ENCODE data around the gene NMNAT2.

The NMNAT2 gene

DNA sequence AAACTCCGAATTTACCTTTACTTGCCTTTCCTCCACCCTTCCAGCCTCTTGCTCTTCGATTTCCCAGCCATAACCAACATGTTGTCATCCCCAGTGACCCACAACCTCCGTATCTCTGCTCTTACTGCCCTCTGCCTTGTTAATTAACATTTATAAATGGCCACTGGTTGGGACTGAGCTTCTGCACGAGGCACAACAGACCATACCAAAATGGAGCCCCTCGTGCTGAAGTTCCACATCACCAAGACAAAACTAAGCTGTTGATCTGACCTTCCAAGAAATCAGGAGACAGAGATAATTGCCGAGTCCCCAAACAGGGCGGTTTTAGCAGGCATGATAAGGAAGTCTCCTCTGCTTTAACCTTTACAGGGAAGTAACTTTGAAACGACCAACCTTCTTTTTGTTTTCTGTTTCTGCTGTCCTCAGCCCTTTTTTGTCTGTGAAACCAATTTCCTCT is 71.9 kb downstream of the NMNAT2 start:
- ATAC-seq (replicated peaks) (no peak), DNase-seq (no peak)
- Mint-ChIP-seq H3K27me3 (peaks cover 32 to 39% of the 10 kb centered on the region in 2 donors), H3K27ac (no peak overlapping the region), H3K4me3 (no peak overlapping the region), H3K9me3 (no peaks in the 10 kb centered on the region), H3K36me3 (ENCODE audit: insufficient read depth) (peaks cover 3% of the 10 kb centered on the region), H3K4me1 (ENCODE audit: low read depth in 2 of 2) (no peaks in the 10 kb centered on the region)

DNA sequence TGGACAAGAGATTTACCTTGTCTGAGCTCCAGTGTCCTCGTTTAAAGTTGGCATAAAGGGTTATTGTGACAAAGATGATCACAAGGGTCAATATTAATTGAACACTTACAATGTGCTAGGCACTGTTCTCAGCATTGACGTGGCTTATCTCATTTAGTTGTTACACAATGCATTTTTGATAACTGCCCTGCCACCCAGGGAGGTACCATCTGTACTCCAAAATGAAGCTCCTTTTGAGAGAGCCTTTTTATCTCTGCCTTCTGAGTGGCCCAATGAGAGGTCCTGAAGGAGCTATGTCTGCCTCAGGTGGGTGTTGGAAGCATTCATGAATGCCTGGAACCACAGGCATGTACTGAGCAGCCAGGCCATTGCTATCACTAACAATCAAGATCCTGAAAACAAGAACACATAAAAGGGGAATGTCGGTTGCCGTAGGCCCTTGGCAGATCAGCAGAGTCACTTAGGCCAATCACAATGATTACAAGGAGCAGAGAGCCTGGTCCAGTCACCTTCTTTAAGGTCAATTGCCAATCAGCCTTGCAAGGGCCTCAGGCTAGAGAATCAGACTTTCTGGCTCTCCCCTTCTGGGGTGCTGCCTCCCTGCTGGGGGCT is 78.5 kb downstream of the NMNAT2 start:
- H3K27me3 Mint-ChIP-seq: peaks cover 11% of the 10 kb centered on the region in 2 donors
- ATAC-seq (replicated peaks) (no peak), DNase-seq (no peak)
- H3K36me3 Mint-ChIP-seq (ENCODE audit: insufficient read depth): no peaks in the 10 kb centered on the region
- H3K9me3 Mint-ChIP-seq: no peaks in the 10 kb centered on the region
- H3K4me3 Mint-ChIP-seq: no peak overlapping the region
- H3K27ac Mint-ChIP-seq: no peak overlapping the region
- H3K4me1 Mint-ChIP-seq (ENCODE audit: low read depth in 2 of 2): no peaks in the 10 kb centered on the region

DNA sequence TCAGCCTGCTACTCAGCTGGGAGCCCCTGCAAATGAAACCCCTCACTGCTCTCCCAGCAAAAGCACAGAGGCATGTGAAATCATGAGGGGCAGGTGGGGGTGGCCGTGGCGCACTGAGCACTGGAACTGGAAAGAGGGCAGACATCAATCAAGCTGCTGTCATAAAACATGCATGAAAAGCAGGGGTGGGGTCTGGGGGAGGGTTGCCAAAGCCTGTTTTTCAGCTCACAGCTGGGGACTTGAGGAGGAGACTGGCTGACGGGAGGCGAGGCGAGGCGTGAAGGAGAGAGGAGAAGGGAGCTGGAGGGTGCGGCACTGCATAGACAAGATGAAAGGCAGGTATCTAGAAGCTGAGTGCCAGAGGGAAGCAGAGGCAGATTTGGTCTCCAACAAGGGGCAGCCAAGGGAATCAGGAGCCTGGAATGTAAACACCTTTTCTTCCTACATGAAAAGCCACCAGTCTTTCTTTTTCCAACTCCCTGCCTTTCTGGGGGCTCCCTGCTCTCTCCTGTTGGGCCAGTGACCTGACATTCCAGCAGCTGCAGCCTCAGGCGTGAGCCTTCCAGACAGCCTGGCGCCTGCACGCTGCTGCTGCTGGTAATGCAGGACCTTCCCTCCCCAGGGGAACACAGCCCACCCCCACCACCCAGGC is 87.0 kb downstream of the NMNAT2 start:
- Mint-ChIP-seq H3K27me3 (peaks cover 41 to 77% of the 10 kb centered on the region in 2 donors), H3K4me3 (no peak overlapping the region), H3K9me3 (no peaks in the 10 kb centered on the region), H3K4me1 (ENCODE audit: low read depth in 2 of 2) (no peaks in the 10 kb centered on the region), H3K36me3 (ENCODE audit: insufficient read depth) (no peaks in the 10 kb centered on the region), H3K27ac (no peak overlapping the region)
- DNase-seq: no peak
- no peak for ATAC-seq (replicated peaks)

DNA sequence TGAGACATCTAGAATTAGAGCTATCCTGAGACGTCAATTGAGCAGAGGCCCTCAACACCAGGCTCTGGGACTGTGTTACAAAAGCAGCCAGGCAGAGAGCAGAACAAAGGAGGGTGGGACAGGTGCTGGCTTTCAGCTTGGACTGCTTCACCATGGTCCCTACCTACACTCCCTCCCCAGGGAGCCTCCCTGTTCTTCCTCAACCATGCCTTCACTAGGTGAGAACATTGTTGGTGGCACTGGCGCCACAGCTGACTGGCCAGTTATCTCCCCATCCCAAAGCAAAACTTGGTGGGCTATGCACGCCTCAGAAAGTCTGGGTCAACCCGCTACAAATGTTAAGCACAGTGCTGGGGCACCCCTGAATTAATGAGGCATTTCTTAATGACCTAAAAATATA is 87.8 kb downstream of the NMNAT2 start:
- ATAC-seq (replicated peaks) (no peak), DNase-seq (no peak)
- Mint-ChIP-seq H3K4me3 (no peak overlapping the region), H3K27me3 (peaks cover 39 to 72% of the 10 kb centered on the region in 2 donors), H3K9me3 (no peaks in the 10 kb centered on the region), H3K27ac (no peak overlapping the region), H3K4me1 (ENCODE audit: low read depth in 2 of 2) (no peaks in the 10 kb centered on the region), H3K36me3 (ENCODE audit: insufficient read depth) (no peaks in the 10 kb centered on the region)

DNA sequence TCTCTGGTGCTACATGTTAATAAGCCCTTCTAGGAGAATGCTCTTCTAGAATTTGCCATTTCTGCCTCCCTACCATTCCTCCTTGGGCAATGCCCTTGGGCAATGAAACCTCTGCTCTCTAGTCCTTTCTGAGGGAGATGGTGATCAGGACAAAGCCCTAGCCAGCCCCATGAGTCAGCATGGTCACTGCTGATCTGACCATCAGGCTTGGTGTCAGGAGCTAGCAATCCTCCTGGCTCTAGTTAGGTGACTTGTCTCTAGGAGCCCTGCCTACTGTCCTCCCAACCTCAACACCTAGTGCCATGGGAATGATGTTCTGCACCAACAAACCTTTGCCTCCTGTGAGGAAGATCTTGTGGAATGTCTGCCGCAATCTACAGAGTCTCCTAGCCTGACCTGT is 89.8 kb downstream of the NMNAT2 start:
- Mint-ChIP-seq H3K9me3 (no peaks in the 10 kb centered on the region), H3K4me3 (no peak overlapping the region), H3K27me3 (peaks cover 33 to 63% of the 10 kb centered on the region in 2 donors), H3K36me3 (ENCODE audit: insufficient read depth) (no peaks in the 10 kb centered on the region), H3K27ac (no peak overlapping the region), H3K4me1 (ENCODE audit: low read depth in 2 of 2) (no peaks in the 10 kb centered on the region)
- DNase-seq: no peak
- no peak for ATAC-seq (replicated peaks)

DNA sequence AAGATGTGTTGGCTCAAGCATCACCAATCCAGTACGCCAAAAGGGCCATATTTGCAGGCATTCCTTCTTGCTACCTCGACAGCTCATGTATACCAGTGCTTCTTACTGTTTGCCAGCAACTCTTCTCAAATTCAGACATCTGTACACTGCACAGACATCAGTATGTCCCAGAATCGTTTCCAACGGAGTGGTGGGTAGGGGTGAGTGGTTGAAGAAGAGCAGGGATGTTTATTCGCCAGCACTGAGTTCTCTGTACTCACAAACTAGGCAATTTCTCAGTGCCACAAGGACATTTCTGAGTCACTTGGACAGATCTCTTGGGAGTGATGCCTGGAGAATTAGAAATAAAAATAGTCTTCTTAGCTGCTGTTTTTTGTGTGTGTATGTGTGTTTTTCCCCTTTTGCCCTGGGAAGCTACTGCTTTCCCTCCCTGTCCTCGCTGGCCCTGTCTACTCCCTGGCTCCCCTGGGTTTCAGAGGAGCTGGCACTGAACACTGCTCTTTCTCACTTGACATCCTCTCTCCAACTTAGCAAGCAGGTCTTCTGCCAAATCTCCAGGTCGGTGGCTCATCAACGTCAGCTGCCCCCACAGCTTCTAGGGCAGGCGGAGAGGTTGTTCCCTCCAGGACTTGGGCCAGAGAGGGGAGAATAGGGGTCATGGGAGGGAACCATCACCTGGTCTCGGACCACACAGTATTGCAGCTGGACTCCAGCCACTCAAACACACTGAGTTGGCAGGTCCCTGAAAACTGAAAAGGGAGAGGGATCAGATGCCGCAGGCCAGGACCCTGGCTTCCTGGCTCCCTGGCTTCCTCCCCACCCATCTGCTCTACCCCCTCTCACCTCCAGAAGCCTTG is 90.5 kb downstream of the NMNAT2 start:
- Mint-ChIP-seq H3K9me3 (no peaks in the 10 kb centered on the region), H3K4me3 (no peak overlapping the region), H3K27ac (no peak overlapping the region), H3K4me1 (ENCODE audit: low read depth in 2 of 2) (peaks cover 0 to 2% of the 10 kb centered on the region in 2 donors), H3K36me3 (ENCODE audit: insufficient read depth) (no peaks in the 10 kb centered on the region), H3K27me3 (peaks cover 35 to 63% of the 10 kb centered on the region in 2 donors)
- ATAC-seq (replicated peaks) (no peak), DNase-seq (no peak)

DNA sequence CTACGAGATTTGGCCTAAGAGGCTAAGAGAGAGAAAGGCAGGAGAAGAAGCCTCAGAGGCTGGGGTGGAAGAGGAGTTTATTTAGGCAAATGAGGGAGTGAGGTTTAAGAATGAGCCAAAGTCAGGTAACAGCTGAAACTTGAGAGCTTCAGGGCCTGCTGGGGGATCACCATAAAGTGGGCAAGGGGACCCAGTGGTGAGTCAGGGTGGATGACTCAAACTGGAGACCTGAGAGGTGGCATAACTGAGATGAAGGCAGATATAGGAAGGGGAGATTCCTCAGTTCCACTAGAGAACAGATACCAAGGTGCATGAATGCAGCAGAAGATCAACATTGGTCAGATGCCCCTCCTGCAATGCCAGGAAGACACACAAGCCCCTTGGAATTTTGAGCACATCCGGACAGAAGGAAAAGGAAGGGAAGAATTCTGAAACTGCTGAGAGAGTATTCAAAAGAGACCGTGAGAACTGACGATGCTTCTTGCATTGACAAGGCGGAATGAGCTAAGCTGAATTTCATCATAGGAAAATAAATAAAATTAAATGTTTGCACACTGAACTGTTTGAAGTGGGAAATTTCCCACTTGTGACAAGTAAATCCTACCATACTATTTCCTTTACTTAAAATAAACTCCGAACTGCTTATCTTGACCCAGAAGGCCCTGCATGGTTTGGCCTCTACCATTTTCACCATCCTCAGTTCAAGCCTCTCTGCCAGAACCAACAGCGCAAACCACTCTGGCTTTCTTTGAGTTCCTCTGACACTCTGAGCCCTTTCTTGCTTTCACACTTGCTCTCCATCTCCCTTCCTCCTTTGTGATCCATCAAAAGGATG is 94.1 kb downstream of the NMNAT2 start:
- Mint-ChIP-seq H3K4me3 (no peak overlapping the region), H3K4me1 (ENCODE audit: low read depth in 2 of 2) (peaks cover 0 to 2% of the 10 kb centered on the region in 2 donors), H3K9me3 (no peaks in the 10 kb centered on the region), H3K36me3 (ENCODE audit: insufficient read depth) (no peaks in the 10 kb centered on the region), H3K27me3 (peaks cover 37 to 45% of the 10 kb centered on the region in 2 donors), H3K27ac (no peak overlapping the region)
- ATAC-seq (replicated peaks): no peak
- DNase-seq: no peak

DNA sequence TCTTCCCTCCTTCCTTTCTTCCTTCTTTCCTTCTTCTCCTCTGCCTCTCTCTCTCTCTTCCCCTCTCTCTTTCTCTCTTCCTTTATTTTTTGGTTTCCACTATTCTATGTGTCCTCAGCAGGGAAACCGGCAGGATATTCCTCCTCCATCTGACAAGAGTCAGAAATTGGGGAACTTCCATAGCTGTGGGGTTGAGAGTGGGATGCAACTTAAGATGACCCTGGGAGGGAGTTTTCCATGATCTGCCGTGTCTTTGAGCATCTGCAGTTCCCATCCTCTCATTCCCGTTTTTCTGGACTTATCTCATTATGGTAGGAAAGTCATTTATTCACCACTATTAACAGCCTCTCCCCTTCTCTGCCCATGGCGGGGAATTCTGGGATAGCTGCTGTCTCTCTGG is 98.6 kb downstream of the NMNAT2 start:
- no peaks in the 10 kb centered on the region for H3K36me3 Mint-ChIP-seq (ENCODE audit: insufficient read depth)
- H3K9me3 Mint-ChIP-seq: no peaks in the 10 kb centered on the region
- H3K27ac Mint-ChIP-seq: no peak overlapping the region
- ATAC-seq (replicated peaks): no peak
- DNase-seq: no peak
- peaks cover 0 to 2% of the 10 kb centered on the region in 2 donors for H3K4me1 Mint-ChIP-seq (ENCODE audit: low read depth in 2 of 2)
- H3K4me3 Mint-ChIP-seq: no peak overlapping the region
- H3K27me3 Mint-ChIP-seq: peaks cover 39 to 47% of the 10 kb centered on the region in 2 donors

DNA sequence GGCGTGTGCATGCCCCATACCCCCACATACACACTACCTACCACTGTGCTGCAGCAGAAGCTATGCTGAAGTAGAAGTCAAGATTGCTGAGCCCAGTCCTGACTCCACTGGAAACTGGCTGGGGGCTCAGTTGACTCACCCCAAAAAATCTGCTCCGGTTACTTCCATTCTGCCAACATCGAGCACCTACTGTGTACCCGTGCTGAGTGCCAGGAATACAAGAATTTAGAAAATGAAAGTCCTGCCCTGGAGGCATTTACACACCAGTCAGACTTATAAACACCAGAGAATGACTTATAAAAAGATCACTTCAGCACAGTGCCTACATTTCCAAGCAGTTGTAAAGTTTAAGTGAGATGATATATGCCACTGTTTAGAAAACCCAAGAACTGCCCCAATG is 99.1 kb downstream of the NMNAT2 start:
- H3K27ac Mint-ChIP-seq: no peak overlapping the region
- no peak for DNase-seq
- H3K27me3 Mint-ChIP-seq: peaks cover 45 to 49% of the 10 kb centered on the region in 2 donors
- H3K36me3 Mint-ChIP-seq (ENCODE audit: insufficient read depth): no peaks in the 10 kb centered on the region
- H3K4me1 Mint-ChIP-seq (ENCODE audit: low read depth in 2 of 2): peaks cover 0 to 2% of the 10 kb centered on the region in 2 donors
- ATAC-seq (replicated peaks): no peak
- no peaks in the 10 kb centered on the region for H3K9me3 Mint-ChIP-seq
- no peak overlapping the region for H3K4me3 Mint-ChIP-seq

DNA sequence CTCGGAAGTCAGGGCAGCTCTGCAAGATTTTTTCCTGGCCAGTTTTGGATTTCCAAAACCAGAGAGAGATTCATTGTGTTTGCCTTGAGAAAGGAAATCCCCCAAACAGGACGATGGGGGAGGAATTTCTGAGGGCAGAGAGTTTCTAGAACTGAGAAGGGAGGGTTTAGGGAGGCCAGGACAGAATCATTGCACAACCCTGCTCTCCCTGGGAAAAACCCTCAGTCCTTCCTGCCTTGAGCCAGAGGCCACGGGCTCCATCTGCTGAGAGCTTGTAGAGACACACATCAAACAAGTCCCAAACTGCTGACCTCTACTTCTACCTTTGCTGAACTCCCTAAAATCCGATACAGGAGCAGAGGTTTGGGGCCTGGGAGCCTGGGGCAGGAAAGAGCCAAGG is 99.7 kb downstream of the NMNAT2 start:
- Mint-ChIP-seq H3K36me3 (ENCODE audit: insufficient read depth) (no peaks in the 10 kb centered on the region), H3K9me3 (no peaks in the 10 kb centered on the region), H3K4me1 (ENCODE audit: low read depth in 2 of 2) (peaks cover 0 to 2% of the 10 kb centered on the region in 2 donors), H3K27me3 (peaks cover 46 to 47% of the 10 kb centered on the region in 2 donors), H3K4me3 (no peak overlapping the region), H3K27ac (no peak overlapping the region)
- DNase-seq: no peak
- ATAC-seq (replicated peaks): no peak

DNA sequence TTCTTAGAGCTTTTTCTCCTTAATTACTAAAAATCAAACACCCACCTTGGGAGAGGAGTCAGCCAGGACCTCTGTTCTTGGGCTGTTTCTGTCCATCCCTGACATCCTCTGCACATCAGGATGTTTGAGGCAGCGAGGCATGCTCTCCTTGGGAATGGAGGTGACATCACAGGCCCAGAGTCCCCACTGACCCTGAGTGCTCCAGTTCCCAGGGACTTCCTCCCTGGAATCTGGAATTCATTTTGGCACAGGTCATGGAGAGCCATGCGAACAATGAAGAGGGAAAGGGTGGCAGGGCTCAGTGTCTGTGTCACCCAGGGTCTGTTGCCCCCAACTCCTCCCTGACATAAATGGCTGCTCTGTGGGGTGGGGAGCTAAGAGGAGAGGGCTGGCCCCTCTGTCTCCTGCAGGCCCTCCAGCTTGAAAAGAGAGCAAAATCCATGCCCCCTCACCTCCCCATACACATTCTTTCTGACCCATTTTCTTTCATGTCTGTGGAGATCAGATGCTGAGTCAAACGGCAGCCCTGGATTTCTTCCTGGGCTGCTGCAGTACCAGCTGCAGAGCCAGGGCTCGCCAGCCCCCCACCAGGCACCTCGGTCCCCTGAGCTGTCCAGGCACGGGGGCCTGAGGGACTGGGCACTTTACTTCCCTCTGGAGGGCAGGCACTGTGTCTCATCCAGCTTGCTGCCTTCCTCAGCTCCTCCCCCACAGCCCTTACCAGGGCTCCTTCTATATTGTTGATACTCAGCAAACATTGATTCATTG is 102.0 kb downstream of the NMNAT2 start:
- no peaks in the 10 kb centered on the region for H3K4me1 Mint-ChIP-seq (ENCODE audit: low read depth in 2 of 2)

DNA sequence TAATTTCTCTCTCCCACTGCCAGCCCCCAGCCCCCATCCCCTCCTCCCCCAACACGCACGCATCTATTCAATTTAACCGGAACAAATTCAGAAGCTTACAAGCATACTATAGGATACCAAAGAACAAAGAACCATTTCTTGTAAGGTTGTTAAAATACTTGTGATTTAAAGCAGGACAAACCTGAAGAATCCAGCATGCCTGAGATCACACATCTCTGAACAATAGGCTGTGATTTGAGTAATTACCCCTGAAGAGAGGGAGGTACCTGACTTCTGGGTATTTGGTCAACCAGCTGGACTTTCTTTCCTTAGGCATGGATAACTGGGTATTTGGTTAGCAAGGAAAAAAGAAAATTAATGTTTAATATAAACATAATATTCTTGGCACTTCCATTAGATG is 105.1 kb downstream of the NMNAT2 start:
- H3K4me3 Mint-ChIP-seq: no peak overlapping the region
- peaks cover 21 to 28% of the 10 kb centered on the region in 2 donors for H3K27me3 Mint-ChIP-seq
- ATAC-seq (replicated peaks): no peak
- no peaks in the 10 kb centered on the region for H3K9me3 Mint-ChIP-seq
- no peak overlapping the region for H3K27ac Mint-ChIP-seq
- no peak for DNase-seq
- H3K36me3 Mint-ChIP-seq (ENCODE audit: insufficient read depth): no peaks in the 10 kb centered on the region
- H3K4me1 Mint-ChIP-seq (ENCODE audit: low read depth in 2 of 2): no peaks in the 10 kb centered on the region

More for the DNA sequence above, 102.0 kb downstream of the NMNAT2 start:
- Mint-ChIP-seq H3K27ac (no peak overlapping the region), H3K9me3 (no peaks in the 10 kb centered on the region), H3K27me3 (peaks cover 32% of the 10 kb centered on the region in 2 donors), H3K4me3 (no peak overlapping the region), H3K36me3 (ENCODE audit: insufficient read depth) (no peaks in the 10 kb centered on the region)
- no peak for ATAC-seq (replicated peaks)
- no peak for DNase-seq

All from effector memory CD8-positive, alpha-beta T cell (primary cell).